T-helper 17 cell (primary cell): ENCODE measurements around the gene URB1. TPM values are rescaled to one million over a fixed set of nuclear protein-coding genes. Genes with fewer than 3 reads are reported as not detected.

Source experiments
- ATAC-seq: fragments of 150-1000 bp; cut with Tn5 transposase; 2 replicates; pipeline ENCODE4 v1.10.0; 2021; ENCODE audit warnings: mild to moderate bottlenecking, moderate library complexity
- DNase-seq, 3 donors: peaks; one replicate each; pipeline versions ENCODE4 v3.0.0 to v3.0.0-alpha.2; 2020 to 2021
- H3K9me3 ChIP-seq: one replicate; pipeline ENCODE4 v1.7.0; 2013; ENCODE audit warnings: low read length, mild to moderate bottlenecking; ENCODE audit not compliant: control insufficient read depth, poor library complexity, severe bottlenecking
- H3K27ac Mint-ChIP-seq: one replicate; pipeline ENCODE4 v1.8.0; 2022; ENCODE audit warnings: mild to moderate bottlenecking, moderate library complexity, mixed read lengths
- H3K27me3 Mint-ChIP-seq: one replicate; pipeline ENCODE4 v1.8.0; 2022; ENCODE audit warnings: mixed read lengths
- H3K36me3 Mint-ChIP-seq: one replicate; pipeline ENCODE4 v1.8.0; 2022; ENCODE audit warnings: low read depth, mixed read lengths
- H3K4me1 Mint-ChIP-seq: one replicate; pipeline ENCODE4 v1.8.0; 2022; ENCODE audit warnings: mild to moderate bottlenecking, mixed read lengths
- H3K4me3 Mint-ChIP-seq: one replicate; pipeline ENCODE4 v1.8.0; 2022; ENCODE audit warnings: mild to moderate bottlenecking, moderate library complexity, mixed read lengths
- total RNA-seq, 4 donors: library from RNA in 2 of 4; stranded (reverse) in 2 of 4; gene quantifications; one replicate each; pipeline ENCODE4 v1.2.3 and lab custom pipeline; 2022 to 2026

The URB1 gene
- total RNA-seq, 2 donors from 2014 or later, result 11.2 to 11.8 TPM

GRCh38 chr21:32309906-32310460, 82.8 kb downstream of the URB1 start:
- Mint-ChIP-seq H3K27me3 (no peaks in the 10 kb centered on the region), H3K27ac (no peak overlapping the region), H3K4me3 (no peak overlapping the region), H3K4me1 (peaks cover 2% of the 10 kb centered on the region), H3K36me3 (no peaks in the 10 kb centered on the region)
- no peaks in the 10 kb centered on the region for H3K9me3 ChIP-seq
- ATAC-seq (no peak), DNase-seq (no peak)

- ATAC-seq (no peak), DNase-seq (no peak)
- peaks cover 2% of the 10 kb centered on the region for H3K4me1 Mint-ChIP-seq
- H3K36me3 Mint-ChIP-seq, result no peaks in the 10 kb centered on the region
- no peaks in the 10 kb centered on the region for H3K27me3 Mint-ChIP-seq
- no peak overlapping the region for H3K27ac Mint-ChIP-seq
- H3K9me3 ChIP-seq, result no peaks in the 10 kb centered on the region
- no peak overlapping the region for H3K4me3 Mint-ChIP-seq
Observed at GRCh38 chr21:32308696-32309095, 84.1 kb downstream of the URB1 start.

GRCh38 chr21:32307706-32308105, 85.1 kb downstream of the URB1 start:
- Mint-ChIP-seq H3K4me3 (no peak overlapping the region), H3K27me3 (no peaks in the 10 kb centered on the region), H3K27ac (no peak overlapping the region), H3K36me3 (peaks cover 2% of the 10 kb centered on the region), H3K4me1 (peaks cover 2% of the 10 kb centered on the region)
- no peak for ATAC-seq
- DNase-seq, result no peak
- H3K9me3 ChIP-seq, result no peaks in the 10 kb centered on the region

- no peak overlapping the region for H3K4me3 Mint-ChIP-seq
- H3K4me1 Mint-ChIP-seq, result peaks cover 2% of the 10 kb centered on the region
- DNase-seq (no peak), ATAC-seq (no peak)
- no peaks in the 10 kb centered on the region for H3K27me3 Mint-ChIP-seq
- no peaks in the 10 kb centered on the region for H3K9me3 ChIP-seq
- no peak overlapping the region for H3K27ac Mint-ChIP-seq
- peaks cover 2% of the 10 kb centered on the region for H3K36me3 Mint-ChIP-seq
Observed at GRCh38 chr21:32306021-32306780, 86.6 kb downstream of the URB1 start.

GRCh38 chr21:32304998-32305397, 87.8 kb downstream of the URB1 start:
- H3K36me3 Mint-ChIP-seq, result peaks cover 2% of the 10 kb centered on the region
- H3K27me3 Mint-ChIP-seq, result no peaks in the 10 kb centered on the region
- H3K9me3 ChIP-seq, result no peaks in the 10 kb centered on the region
- DNase-seq, result no peak
- no peak overlapping the region for H3K4me3 Mint-ChIP-seq
- ATAC-seq, result no peak
- H3K27ac Mint-ChIP-seq, result no peak overlapping the region
- H3K4me1 Mint-ChIP-seq, result peaks cover 2% of the 10 kb centered on the region

GRCh38 chr21:32303385-32303784, 89.4 kb downstream of the URB1 start:
- Mint-ChIP-seq H3K27me3 (no peaks in the 10 kb centered on the region), H3K27ac (no peak overlapping the region), H3K36me3 (peaks cover 2% of the 10 kb centered on the region), H3K4me1 (peaks cover 2% of the 10 kb centered on the region), H3K4me3 (no peak overlapping the region)
- no peaks in the 10 kb centered on the region for H3K9me3 ChIP-seq
- ATAC-seq (no peak), DNase-seq (no peak)

GRCh38 chr21:32302560-32302959, 90.3 kb downstream of the URB1 start:
- H3K27ac Mint-ChIP-seq, result no peak overlapping the region
- peaks cover 2% of the 10 kb centered on the region for H3K4me1 Mint-ChIP-seq
- DNase-seq (no peak), ATAC-seq (no peak)
- H3K36me3 Mint-ChIP-seq, result peaks cover 2% of the 10 kb centered on the region
- H3K27me3 Mint-ChIP-seq, result no peaks in the 10 kb centered on the region
- H3K4me3 Mint-ChIP-seq, result no peak overlapping the region
- H3K9me3 ChIP-seq, result no peaks in the 10 kb centered on the region

- no peaks in the 10 kb centered on the region for H3K9me3 ChIP-seq
- no peak for DNase-seq
- peaks cover 2% of the 10 kb centered on the region for H3K36me3 Mint-ChIP-seq
- no peak for ATAC-seq
- no peak overlapping the region for H3K27ac Mint-ChIP-seq
- H3K4me1 Mint-ChIP-seq, result peaks cover 2% of the 10 kb centered on the region
- H3K27me3 Mint-ChIP-seq, result no peaks in the 10 kb centered on the region
- no peak overlapping the region for H3K4me3 Mint-ChIP-seq
Observed at GRCh38 chr21:32301596-32301995, 91.2 kb downstream of the URB1 start.

- H3K4me3 Mint-ChIP-seq, result no peak overlapping the region
- DNase-seq (no peak), ATAC-seq (no peak)
- no peak overlapping the region for H3K27ac Mint-ChIP-seq
- no peaks in the 10 kb centered on the region for H3K9me3 ChIP-seq
- H3K27me3 Mint-ChIP-seq, result no peaks in the 10 kb centered on the region
- no peaks in the 10 kb centered on the region for H3K4me1 Mint-ChIP-seq
- peaks cover 2% of the 10 kb centered on the region for H3K36me3 Mint-ChIP-seq
Observed at GRCh38 chr21:32300117-32300681, 92.6 kb downstream of the URB1 start.

- Mint-ChIP-seq H3K4me3 (no peak overlapping the region), H3K27ac (no peak overlapping the region), H3K27me3 (no peaks in the 10 kb centered on the region), H3K36me3 (peaks cover 2% of the 10 kb centered on the region), H3K4me1 (no peaks in the 10 kb centered on the region)
- H3K9me3 ChIP-seq, result no peaks in the 10 kb centered on the region
- DNase-seq (no peak), ATAC-seq (no peak)
Observed at GRCh38 chr21:32299695-32300094, 93.1 kb downstream of the URB1 start.

- no peaks in the 10 kb centered on the region for H3K27me3 Mint-ChIP-seq
- H3K36me3 Mint-ChIP-seq, result peaks cover 2% of the 10 kb centered on the region
- no peak within 1 kb of the TSS for H3K4me3 Mint-ChIP-seq
Observed at GRCh38 chr21:32298658-32299081, 94.1 kb downstream of the URB1 start, which contains the start of gene MRAP. TSS of gene MRAP (plus strand) at chr21:32298855. CDS start at chr21:32298972, 117 bp downstream.

GRCh38 chr21:32298148-32298559, 94.7 kb downstream of the URB1 start:
- no peak overlapping the region for H3K27ac Mint-ChIP-seq
- no peak for DNase-seq
- no peaks in the 10 kb centered on the region for H3K9me3 ChIP-seq
- no peaks in the 10 kb centered on the region for H3K4me1 Mint-ChIP-seq
- H3K4me3 Mint-ChIP-seq, result no peak overlapping the region
- H3K36me3 Mint-ChIP-seq, result no peaks in the 10 kb centered on the region
- no peaks in the 10 kb centered on the region for H3K27me3 Mint-ChIP-seq
- no peak for ATAC-seq

More at GRCh38 chr21:32298658-32299081, 94.1 kb downstream of the URB1 start, which contains the start of gene MRAP:
- H3K27ac Mint-ChIP-seq, result no peak within 1 kb of the TSS
- ATAC-seq (no peak), DNase-seq (no peak)
- H3K4me1 Mint-ChIP-seq, result no peaks in the 10 kb centered on the region
- no peaks in the 10 kb centered on the region for H3K9me3 ChIP-seq

GRCh38 chr21:32297449-32297848, 95.4 kb downstream of the URB1 start:
- no peaks in the 10 kb centered on the region for H3K27me3 Mint-ChIP-seq
- H3K36me3 Mint-ChIP-seq, result no peaks in the 10 kb centered on the region

More at GRCh38 chr21:32297449-32297848, 95.4 kb downstream of the URB1 start:
- ATAC-seq (no peak), DNase-seq (no peak)
- no peaks in the 10 kb centered on the region for H3K4me1 Mint-ChIP-seq
- no peak overlapping the region for H3K27ac Mint-ChIP-seq
- H3K4me3 Mint-ChIP-seq, result no peak overlapping the region
- H3K9me3 ChIP-seq, result no peaks in the 10 kb centered on the region
